OCI-LY1 (cell line): ENCODE results near the gene USH2A.

Experiments used
- CTCF ChIP-seq: fragments of 200-600 bp; sonication (generic), shearing (Covaris generic); IDR thresholded peaks from 2 replicates; pipeline ENCODE4 v1.5.1; 2017; ENCODE audit warnings: mild to moderate bottlenecking, antibody characterized with exemption, low read length, moderate library complexity, mixed read lengths
- EZH2 ChIP-seq: fragments of 200-600 bp; sonication (generic), shearing (Covaris generic); IDR thresholded peaks from 2 replicates; pipeline ENCODE4 v1.8.0; 2017; ENCODE audit warnings: borderline replicate concordance, mixed run types, mild to moderate bottlenecking, antibody characterized with exemption, low read length, moderate library complexity, mixed read lengths

- TF ChIP-seq CTCF: no peak
- TF ChIP-seq EZH2: no peak
Measured at GRCh38 chr1:216350186-216350585, 73.1 kb downstream of the USH2A start.
